ENCODE data around the gene GALNT4.

Gene GALNT4

DNA sequence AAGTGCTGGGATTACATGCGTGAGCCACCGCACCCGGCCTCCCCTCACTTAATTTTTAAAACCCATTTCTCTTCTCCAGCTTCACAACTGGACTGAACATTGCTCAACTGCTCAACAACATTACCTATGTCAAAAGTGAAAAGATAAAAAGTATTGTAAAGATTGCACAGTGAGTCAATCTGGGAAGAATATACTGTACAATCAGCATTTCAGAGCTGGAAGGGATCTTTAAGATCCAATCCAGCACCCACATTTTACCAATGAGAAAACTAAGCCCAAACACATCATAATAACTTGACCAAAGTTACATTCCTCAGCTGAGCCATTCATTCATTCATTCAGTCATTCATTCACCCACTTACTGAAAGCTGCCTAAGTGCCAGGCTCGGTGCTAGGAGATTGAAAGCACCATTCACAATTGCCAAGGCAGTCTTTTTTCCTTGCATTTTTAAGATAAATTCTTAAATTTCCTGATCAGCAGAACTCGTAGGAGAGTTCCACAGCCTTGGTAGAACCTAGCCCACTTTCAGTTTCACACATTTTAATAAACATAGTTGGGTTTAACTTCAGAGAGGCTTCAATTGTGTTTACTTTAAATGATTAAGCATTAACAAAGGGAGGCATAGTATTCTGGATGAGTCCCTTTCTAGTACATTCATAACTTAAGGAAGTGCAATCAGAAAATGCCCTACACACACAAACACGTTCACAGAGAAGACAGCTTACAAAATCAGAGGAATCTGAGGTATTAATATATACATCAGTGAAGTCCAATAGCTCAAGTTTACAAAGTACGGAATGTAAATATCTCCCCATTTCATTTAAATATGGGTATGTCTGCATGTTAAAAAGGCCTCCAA lies 3.0 kb downstream of the GALNT4 start:
- 0 out of 2 replicates have a peak overlapping the region, but pooled peaks have one; percentile 12 for H3K4me3 ChIP-seq (ENCODE audit: low read length)
- no peak for TF ChIP-seq ZNF274 (IDR thresholded peaks at IDR 0.05; ENCODE audit: low read depth, low read length)

DNA sequence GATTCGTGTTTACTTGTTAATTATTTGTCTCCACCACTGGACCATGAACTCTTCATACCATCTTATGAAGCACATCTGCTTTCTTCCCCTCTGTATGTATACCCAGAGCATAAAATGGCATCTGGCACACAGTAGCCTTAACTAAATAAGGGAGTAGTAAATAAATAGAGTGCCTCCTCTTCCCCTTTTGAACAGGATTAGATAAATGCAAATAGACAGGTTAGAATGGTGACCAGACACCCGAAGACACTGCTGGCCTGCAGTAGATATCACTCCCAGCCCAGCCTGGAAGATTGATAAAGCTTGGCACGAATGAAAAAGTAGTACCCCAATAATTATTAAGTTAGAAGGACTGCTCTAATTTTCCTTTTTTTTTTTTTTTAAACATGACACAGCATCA lies 6.9 kb downstream of the GALNT4 start:
- no peak overlapping the region for H3K4me3 ChIP-seq (ENCODE audit: low read length)

DNA sequence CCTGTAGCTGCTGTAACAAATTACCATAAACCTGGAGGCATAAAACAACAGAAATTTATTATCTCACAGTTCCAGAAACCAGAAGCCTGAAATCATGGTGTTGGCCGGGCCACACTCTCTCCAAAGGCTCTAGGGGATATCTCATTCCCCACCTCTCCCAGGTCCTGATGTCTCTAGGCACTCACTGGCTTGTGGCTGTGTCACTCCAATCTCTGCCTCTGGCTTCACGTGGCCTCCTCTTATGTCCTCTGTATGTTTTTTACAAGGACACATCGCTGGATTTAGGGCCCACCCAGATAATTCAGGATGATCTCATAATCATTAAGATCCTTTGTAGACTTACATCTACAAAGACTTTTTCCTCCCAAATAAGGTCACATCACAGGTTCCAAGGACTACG lies 8.0 kb downstream of the GALNT4 start:
- no peak for TF ChIP-seq ZNF274 (IDR thresholded peaks at IDR 0.05; ENCODE audit: low read depth, low read length)
- H3K4me3 ChIP-seq (ENCODE audit: low read length) = no peak overlapping the region

More for the DNA sequence above, 6.9 kb downstream of the GALNT4 start:
- no peak for TF ChIP-seq ZNF274 (IDR thresholded peaks at IDR 0.05; ENCODE audit: low read depth, low read length)

DNA sequence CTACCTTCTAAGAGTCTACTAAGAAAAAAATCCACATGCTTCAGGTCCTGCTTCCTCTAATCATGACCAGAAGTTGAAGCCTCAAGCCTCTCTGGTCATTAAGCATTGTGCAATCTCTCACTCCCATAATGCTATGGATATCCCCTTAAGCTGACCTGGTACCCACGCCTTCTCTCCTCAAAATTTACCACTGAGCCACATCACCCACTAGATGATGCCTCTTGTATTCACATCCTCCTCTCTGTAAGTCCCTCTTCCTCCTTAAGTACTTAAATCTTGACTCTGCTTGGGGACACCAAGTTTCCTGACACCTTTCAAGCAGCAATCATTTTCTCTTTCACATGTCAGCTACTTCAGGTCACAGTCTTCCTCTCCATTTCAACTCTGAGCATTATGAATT lies 9.8 kb downstream of the GALNT4 start:
- no peak for TF ChIP-seq ZNF274 (IDR thresholded peaks at IDR 0.05; ENCODE audit: low read depth, low read length)
- H3K4me3 ChIP-seq (ENCODE audit: low read length) = no peak overlapping the region

DNA sequence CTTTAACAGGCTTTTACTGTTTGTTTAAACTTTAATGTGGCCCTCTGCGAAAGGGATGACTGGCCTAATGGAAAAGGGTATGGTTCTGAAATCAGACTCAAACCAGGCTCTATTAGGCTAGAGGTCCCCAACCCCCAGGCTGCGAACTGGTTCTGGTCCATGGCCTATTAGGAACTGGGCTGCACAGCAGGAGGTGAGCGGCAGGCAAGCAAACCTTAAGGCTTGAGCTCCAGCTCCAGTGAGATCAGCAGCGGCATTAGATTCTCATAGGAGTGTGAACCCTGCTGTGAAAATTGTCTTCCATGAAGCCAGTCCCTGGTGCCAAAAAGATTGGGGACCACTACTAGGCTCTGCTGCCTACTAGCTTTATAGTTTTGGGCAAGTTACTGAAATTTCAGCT lies 11.1 kb downstream of the GALNT4 start:
- no peak for TF ChIP-seq ZNF274 (IDR thresholded peaks at IDR 0.05; ENCODE audit: low read depth, low read length)
- H3K4me3 ChIP-seq (ENCODE audit: low read length) = no peak overlapping the region

DNA sequence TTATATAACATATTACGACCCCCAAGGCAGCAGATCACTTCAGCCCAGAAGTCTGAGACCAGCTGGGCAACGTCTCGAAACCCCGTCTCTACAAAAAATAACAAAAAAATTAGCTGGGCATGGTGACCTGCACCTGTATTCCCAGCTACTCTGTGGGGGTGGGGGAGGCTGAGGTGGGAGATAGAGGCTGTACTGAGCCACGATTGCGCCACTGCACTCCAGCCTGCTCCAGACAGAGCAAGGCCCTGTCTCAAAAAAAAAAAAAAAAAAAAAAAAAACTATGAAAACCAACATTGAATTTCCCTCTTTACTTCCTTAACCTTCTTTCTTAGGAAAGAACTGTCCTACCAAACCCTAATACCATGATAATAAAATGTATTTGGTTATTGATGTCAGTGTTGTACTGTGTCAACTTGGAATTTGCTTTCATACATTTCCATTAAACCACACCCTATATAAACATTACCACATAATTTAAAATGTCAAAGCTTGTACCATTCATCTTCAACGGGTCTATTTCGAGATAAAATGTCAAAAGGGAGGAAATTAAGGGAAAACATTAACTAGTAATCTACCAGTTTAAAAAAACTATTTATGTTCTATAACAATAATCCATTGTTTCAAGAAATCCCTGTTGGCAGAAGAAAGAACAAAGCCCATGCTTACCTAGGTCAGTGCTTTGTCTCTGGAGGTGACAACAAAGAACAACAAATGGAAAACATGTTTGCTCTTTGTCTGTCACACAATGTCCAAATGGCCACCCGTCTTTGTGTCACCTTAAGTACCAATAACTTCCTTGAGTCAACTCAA lies 17.4 kb downstream of the GALNT4 start:
- H3K4me3 ChIP-seq (ENCODE audit: low read length) = no peak overlapping the region
- no peak for TF ChIP-seq ZNF274 (IDR thresholded peaks at IDR 0.05; ENCODE audit: low read depth, low read length)

DNA sequence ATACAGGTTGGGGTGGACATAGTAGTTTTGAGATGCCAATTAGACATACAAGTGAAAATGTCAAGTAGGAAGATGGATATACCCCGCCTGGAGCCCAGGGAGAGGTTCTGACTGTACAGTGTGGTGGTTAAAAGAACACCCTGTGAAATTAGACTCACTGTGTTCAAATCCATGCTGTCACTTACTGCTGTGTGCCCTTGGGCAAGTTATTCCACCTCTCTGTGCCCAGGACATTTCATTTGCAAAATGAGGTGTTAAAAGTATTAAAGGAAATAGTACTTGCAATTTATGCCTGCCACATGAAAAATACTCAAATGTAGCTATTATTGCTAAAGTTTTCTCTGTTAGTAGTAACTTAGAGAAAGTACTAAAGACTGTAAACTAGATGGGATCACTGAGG lies 18.5 kb downstream of the GALNT4 start:
- no peak for TF ChIP-seq ZNF274 (IDR thresholded peaks at IDR 0.05; ENCODE audit: low read depth, low read length)
- H3K4me3 ChIP-seq (ENCODE audit: low read length) = no peak overlapping the region

DNA sequence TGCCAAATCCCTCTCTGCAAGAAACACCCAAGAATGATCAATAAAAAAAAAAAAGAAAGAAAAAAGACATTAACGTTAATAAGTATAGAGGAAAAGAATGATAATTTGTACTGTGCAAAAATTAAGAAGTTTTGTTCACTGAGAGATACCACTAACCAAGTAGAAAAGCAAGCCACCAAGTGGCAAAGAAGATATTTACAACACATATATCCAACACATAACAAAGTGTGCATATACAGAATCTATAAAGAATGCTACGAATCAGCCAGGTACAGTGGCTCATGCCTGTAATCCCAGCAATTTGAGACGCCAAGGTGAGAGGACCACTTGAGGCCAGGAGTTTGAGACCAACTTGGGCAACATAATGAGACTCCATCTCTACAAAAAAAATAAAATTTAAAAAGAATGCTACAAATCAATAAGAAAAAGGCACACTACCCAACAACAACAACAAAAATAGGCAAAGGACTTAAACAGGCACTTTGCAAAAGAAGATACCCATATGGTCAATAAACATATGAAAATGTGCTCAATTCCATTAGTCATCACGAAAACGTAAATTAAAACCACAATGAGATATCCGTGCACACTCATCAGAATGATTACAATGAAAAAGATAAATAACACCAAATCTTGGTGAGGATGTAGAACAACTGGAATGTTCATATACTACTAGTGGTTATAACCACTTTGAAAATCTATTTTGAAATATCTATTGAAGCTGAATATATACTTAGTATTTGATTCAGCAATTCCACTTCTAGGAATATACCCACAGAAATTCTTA lies 19.8 kb downstream of the GALNT4 start:
- H3K4me3 ChIP-seq (ENCODE audit: low read length) = no peak overlapping the region
- no peak for TF ChIP-seq ZNF274 (IDR thresholded peaks at IDR 0.05; ENCODE audit: low read depth, low read length)

DNA sequence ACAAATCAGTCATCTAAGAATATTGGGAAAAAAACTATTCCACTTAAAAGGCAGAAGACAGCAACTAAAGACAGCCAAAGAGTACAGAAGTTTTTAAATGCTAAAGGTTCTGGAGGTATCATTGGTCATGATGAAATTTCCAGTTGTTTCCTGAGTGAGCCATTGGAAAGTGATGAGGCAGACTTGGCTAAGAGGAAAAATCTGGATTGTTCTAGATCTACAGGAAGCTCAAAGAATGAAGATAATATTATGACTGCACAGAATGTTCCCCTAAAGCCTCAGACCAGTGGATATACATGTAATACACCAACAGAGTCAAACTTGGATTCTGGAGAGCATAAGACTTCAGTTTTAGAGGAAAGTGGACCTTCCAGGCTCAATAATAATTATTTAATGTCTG lies 22.8 kb downstream of the GALNT4 start:
- H3K4me3 ChIP-seq (ENCODE audit: low read length) = no peak overlapping the region
- TF ChIP-seq ZNF274 (IDR thresholded peaks at IDR 0.05; ENCODE audit: low read depth, low read length) = no peak

DNA sequence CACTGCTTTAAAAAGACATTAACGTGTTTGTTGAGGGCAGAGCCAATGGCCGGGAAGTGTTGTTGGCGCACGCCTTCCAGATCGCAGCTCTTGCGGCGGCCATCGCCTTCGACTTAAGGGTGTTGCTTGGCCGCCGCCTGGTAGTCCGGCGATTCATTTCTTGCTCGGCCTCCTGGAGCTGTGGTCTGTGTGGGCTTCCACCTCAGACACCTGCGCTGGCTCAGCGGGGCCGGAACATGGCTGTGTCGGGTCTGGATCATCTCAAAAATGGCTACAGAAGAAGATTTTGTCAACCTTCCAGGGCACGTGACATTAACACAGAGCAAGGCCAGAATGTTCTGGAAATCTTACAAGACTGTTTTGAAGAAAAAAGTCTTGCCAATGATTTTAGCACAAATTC lies 24.7 kb downstream of the GALNT4 start:
- no peak for TF ChIP-seq ZNF274 (IDR thresholded peaks at IDR 0.05; ENCODE audit: low read depth, low read length)

DNA sequence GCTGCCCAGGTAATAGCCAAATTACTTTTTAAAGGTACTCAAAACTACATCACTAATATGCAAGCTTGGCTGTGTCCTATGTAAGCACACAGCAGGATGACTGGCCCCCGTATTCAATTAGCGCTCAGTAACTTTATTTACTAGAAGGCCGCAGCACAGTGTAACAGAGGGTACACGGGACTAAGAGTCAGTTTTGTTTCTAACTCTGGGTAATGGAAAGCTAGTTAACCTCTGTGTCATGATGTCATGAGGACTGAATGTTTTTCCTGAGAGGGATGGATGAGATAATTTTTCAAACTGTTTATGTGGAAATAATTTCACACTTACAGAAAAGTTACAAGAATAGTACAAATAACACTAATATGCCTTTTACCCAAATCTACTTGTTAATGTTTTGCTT lies 27.1 kb downstream of the GALNT4 start:
- no peak overlapping the region for H3K4me3 ChIP-seq (ENCODE audit: low read length)
- TF ChIP-seq ZNF274 (IDR thresholded peaks at IDR 0.05; ENCODE audit: low read depth, low read length) = no peak

More for the DNA sequence above, 24.7 kb downstream of the GALNT4 start:
- no peak overlapping the region for H3K4me3 ChIP-seq (ENCODE audit: low read length)

DNA sequence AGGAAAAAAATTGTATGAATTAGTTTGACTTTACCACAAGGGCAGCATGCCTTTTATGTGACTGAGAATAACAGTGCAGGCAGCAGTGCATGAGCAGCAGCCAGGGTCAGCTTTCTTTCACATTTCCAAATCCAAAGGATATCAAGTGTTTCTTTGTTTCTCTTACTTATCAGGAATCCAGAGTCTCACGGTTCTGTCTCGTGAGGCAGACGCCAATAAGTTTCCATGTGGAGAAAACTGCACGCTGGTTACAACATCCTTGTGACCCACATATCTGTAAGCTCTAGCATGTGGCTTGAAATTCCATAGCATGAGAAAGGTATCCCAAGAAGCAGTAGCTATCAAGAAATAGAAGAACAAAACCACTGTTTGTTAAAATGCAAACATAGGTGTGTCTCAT lies 27.6 kb downstream of the GALNT4 start:
- no peak for TF ChIP-seq ZNF274 (IDR thresholded peaks at IDR 0.05; ENCODE audit: low read depth, low read length)

DNA sequence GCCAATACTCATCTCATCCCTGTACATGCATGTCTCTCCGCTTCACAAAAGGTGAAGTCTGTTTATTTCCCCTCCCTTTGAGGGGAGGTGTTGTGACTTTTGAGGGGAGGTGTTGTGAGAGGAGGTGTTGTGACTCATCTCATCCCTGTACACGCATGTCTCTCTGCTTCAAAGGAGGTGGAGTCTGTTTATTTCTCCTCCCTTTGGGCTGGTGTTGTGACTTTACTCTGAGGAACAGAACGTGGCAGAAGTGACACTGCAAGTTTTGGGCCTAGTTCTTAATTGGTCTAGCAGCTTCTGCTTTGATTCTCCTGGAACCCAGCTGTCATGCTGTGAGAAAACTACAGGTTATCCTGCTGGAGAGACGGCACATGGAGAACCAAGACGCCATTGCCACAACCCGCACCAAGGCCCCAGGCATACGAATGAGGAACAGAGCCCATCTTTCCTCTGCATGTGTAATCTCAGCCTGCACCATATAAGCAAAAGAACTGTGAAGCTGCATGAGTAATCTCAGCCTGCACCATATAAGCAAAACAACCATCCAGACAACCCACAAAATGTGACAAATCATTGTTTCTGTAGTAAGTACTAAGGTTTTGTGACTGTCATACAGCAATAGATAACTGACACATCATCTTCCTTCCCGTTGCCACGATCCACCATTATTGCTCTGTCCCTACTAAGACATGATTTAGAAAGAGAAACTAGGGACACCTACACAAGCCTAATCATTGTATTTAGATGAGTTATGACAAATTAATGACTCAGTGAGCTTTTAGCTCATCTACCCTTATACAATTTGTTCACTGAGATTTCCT lies 30.0 kb downstream of the GALNT4 start:
- no peak overlapping the region for H3K4me3 ChIP-seq (ENCODE audit: low read length)
- TF ChIP-seq ZNF274 (IDR thresholded peaks at IDR 0.05; ENCODE audit: low read depth, low read length) = no peak

More for the DNA sequence above, 27.6 kb downstream of the GALNT4 start:
- H3K4me3 ChIP-seq (ENCODE audit: low read length) = no peak overlapping the region

Measured in GM08714 (cell line).